ENCODE data around the gene MAN1A2.

Gene MAN1A2

DNA sequence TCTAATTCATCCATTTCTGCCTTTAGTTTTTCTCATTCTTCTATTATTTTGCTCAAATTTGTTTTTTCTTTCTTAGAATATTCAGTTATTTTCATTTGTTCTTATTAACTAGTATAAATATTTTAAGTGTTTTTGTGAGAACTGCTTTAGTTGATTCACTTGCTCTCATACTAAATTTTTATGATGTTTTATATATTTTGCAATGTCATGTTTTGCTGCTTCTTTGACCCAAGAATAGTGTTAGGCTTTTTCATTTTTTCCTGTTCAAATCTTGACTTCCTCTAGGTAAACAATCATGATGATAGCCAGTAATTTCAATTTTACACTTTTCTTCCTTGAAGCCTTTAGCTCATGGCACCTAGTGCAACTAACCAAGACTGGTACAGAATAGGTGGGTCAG is 45.2 kb downstream of the MAN1A2 start:
- no peaks in the 10 kb centered on the region for H3K9me3 ChIP-seq (ENCODE audit: low read depth, low read length)
- DNase-seq (ENCODE audit: low read depth, low spot score): no peak

DNA sequence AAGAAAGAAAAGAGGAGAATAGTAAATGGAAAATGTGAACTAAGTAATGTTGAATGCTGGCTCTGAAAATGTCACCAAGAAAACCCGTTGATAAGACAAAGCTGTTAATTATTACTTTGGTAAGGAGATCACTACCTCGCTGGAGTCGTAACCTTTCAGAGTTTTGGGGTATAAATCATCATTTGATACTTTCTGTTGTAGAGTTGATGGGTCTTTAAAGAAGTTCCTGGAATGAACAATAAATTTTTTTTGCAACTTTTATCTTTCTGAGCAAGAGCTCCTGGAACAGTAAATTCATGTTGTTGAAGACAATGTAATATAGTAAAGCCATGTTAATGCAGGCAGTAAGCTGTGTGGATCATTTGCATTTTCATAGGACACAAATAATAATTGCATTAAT is 46.2 kb downstream of the MAN1A2 start:
- TF ChIP-seq EZH2 (IDR thresholded peaks at IDR 0.05) (no peak), FOXP2 (optimal IDR thresholded peaks at IDR 0.05; ENCODE audit: control extremely low read depth, extremely low read length, insufficient read depth) (no peak), POLR2AphosphoS5 (IDR thresholded peaks at IDR 0.05; ENCODE audit: borderline replicate concordance, low read depth, low read length) (no peak)
- Histone ChIP-seq H3K9me3 (ENCODE audit: low read depth, low read length) (no peaks in the 10 kb centered on the region), H3K27ac (no peak overlapping the region), H3K36me3 (ENCODE audit: insufficient read depth, low read length) (0 out of 2 replicates have a peak, but pooled peaks cover 3% of the 10 kb centered on the region), H3K4me3 (no peak overlapping the region), H3K9ac (ENCODE audit: insufficient read length) (no peak overlapping the region)
- DNase-seq (ENCODE audit: low read depth, low spot score): no peak

More for the DNA sequence above, 45.2 kb downstream of the MAN1A2 start:
- no peak overlapping the region for H3K27ac ChIP-seq
- H3K9ac ChIP-seq (ENCODE audit: insufficient read length): no peak overlapping the region
- TF ChIP-seq EZH2 (IDR thresholded peaks at IDR 0.05) (no peak), FOXP2 (optimal IDR thresholded peaks at IDR 0.05; ENCODE audit: control extremely low read depth, extremely low read length, insufficient read depth) (no peak), POLR2AphosphoS5 (IDR thresholded peaks at IDR 0.05; ENCODE audit: borderline replicate concordance, low read depth, low read length) (no peak)
- H3K4me3 ChIP-seq: no peak overlapping the region
- 0 out of 2 replicates have a peak, but pooled peaks cover 3% of the 10 kb centered on the region for H3K36me3 ChIP-seq (ENCODE audit: insufficient read depth, low read length)

DNA sequence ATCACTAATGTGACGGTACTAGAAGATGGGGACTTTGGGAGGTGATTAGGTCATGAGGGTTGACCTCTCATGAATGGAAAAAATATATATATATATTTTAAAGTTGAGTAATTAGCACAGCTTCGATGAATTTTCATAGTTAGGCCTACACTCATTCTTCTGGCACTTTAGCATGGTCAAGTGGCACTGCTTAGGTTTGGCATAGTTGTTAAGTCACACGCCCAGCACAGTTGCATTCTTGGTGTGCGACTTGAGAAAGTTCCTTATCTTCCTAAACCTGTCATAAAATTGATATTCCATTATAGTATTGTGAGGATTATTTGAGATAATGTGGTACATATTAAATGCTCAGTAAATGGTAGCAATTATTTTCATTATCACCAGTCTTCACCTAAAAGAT is 47.7 kb downstream of the MAN1A2 start:
- no peak overlapping the region for H3K27ac ChIP-seq
- 0 out of 2 replicates have a peak, but pooled peaks cover 3% of the 10 kb centered on the region for H3K36me3 ChIP-seq (ENCODE audit: insufficient read depth, low read length)
- no peak overlapping the region for H3K9ac ChIP-seq (ENCODE audit: insufficient read length)
- no peak overlapping the region for H3K4me3 ChIP-seq
- TF ChIP-seq EZH2 (IDR thresholded peaks at IDR 0.05): no peak
- TF ChIP-seq POLR2AphosphoS5 (IDR thresholded peaks at IDR 0.05; ENCODE audit: borderline replicate concordance, low read depth, low read length): no peak
- TF ChIP-seq FOXP2 (optimal IDR thresholded peaks at IDR 0.05; ENCODE audit: control extremely low read depth, extremely low read length, insufficient read depth): no peak
- no peak for DNase-seq (ENCODE audit: low read depth, low spot score)
- no peaks in the 10 kb centered on the region for H3K9me3 ChIP-seq (ENCODE audit: low read depth, low read length)

DNA sequence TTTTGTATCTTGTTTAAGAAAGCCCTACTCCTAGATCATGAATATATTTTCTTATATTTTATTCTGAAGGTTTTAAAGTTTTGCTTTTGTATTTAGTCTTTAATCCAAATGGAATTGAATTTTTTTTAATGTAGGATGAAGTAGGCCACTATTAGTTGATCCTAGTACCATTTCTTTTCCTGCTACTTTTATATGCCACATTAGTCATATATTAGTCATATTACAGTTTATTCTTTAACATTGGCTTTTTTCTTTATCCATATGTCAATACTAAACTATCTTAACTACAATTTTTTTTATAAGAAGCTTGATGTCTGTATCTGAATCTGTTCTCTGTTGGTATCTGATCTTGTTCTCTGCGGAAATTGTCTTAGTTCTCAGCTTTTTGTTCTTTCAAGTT is 48.8 kb downstream of the MAN1A2 start:
- Histone ChIP-seq H3K9ac (ENCODE audit: insufficient read length) (no peak overlapping the region), H3K4me3 (no peak overlapping the region), H3K36me3 (ENCODE audit: insufficient read depth, low read length) (0 out of 2 replicates have a peak, but pooled peaks cover 3% of the 10 kb centered on the region), H3K27ac (no peak overlapping the region), H3K9me3 (ENCODE audit: low read depth, low read length) (no peaks in the 10 kb centered on the region)
- TF ChIP-seq EZH2 (IDR thresholded peaks at IDR 0.05): no peak
- TF ChIP-seq FOXP2 (optimal IDR thresholded peaks at IDR 0.05; ENCODE audit: control extremely low read depth, extremely low read length, insufficient read depth): no peak
- TF ChIP-seq POLR2AphosphoS5 (IDR thresholded peaks at IDR 0.05; ENCODE audit: borderline replicate concordance, low read depth, low read length): no peak
- no peak for DNase-seq (ENCODE audit: low read depth, low spot score)

DNA sequence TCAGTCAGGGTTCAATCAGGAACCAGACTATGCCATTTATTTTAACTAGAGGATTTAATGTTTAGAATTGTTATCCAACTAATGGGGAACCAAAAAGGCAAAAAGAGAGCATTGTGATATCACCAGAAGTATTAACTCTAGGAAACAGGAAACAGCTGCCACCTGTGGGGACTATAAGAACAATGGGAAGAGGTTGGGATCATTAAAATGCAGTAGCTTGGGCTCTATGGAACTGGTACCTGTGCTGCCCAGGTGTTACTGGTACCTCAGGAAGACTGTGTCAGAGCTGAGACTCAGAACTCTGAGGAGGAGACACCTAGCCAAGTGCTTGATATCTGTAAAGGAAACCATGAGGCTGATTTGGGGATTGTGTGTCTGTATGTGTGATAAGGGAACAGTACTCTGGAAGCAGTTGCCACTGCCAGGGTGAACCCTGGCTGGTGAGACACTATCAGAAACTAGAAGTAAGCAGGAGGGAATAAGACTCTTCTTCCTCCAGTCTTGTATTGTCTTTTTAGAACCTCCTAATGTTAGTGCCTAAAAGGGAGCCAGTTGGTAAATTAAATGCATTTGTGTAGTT is 49.4 kb downstream of the MAN1A2 start:
- Histone ChIP-seq H3K36me3 (ENCODE audit: insufficient read depth, low read length) (0 out of 2 replicates have a peak, but pooled peaks cover under 1% of the 10 kb centered on the region), H3K9ac (ENCODE audit: insufficient read length) (no peak overlapping the region), H3K27ac (no peak overlapping the region), H3K9me3 (ENCODE audit: low read depth, low read length) (no peaks in the 10 kb centered on the region), H3K4me3 (no peak overlapping the region)
- no peak for TF ChIP-seq FOXP2 (optimal IDR thresholded peaks at IDR 0.05; ENCODE audit: control extremely low read depth, extremely low read length, insufficient read depth)
- TF ChIP-seq EZH2 (IDR thresholded peaks at IDR 0.05): no peak
- no peak for TF ChIP-seq POLR2AphosphoS5 (IDR thresholded peaks at IDR 0.05; ENCODE audit: borderline replicate concordance, low read depth, low read length)
- DNase-seq (ENCODE audit: low read depth, low spot score): no peak

DNA sequence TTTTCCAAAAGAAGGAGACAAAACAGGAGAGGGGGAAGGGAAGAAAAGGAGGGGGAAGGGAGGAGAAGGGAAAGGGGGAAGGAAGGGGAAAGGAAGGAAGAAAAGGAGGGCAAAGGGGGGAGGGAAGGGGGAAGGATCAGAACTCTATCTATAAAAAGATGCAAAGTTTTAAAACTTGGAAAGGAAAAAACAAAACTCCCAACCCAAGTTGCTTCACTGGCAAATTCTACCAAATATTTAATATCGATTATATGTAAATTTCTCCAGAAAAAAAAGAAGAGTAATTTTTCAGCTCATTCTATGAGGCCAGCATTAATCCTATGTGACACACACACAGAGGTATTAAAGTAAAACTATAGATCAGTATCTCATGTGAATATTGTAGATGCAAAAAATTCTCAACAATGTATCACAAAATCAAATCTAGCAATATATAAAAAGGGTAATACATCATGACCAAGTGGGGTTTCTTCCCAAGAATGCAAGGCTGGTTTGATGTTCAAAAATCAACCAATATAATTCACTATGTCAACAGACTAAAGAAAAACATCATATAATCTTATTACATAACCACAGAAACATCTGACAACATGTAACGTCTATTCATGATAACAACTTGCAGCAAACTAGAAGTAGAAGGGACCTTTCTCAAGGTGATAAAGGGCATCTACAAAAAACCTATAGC is 57.9 kb downstream of the MAN1A2 start:
- Histone ChIP-seq H3K36me3 (ENCODE audit: insufficient read depth, low read length) (peaks cover 4% of the 10 kb centered on the region; the same call in 1 of the 2 replicates), H3K9me3 (ENCODE audit: low read depth, low read length) (no peaks in the 10 kb centered on the region), H3K9ac (ENCODE audit: insufficient read length) (no peak overlapping the region), H3K27ac (no peak overlapping the region), H3K4me3 (no peak overlapping the region)
- DNase-seq (ENCODE audit: low read depth, low spot score): no peak
- TF ChIP-seq EZH2 (IDR thresholded peaks at IDR 0.05) (no peak), POLR2AphosphoS5 (IDR thresholded peaks at IDR 0.05; ENCODE audit: borderline replicate concordance, low read depth, low read length) (no peak), FOXP2 (optimal IDR thresholded peaks at IDR 0.05; ENCODE audit: control extremely low read depth, extremely low read length, insufficient read depth) (no peak)

DNA sequence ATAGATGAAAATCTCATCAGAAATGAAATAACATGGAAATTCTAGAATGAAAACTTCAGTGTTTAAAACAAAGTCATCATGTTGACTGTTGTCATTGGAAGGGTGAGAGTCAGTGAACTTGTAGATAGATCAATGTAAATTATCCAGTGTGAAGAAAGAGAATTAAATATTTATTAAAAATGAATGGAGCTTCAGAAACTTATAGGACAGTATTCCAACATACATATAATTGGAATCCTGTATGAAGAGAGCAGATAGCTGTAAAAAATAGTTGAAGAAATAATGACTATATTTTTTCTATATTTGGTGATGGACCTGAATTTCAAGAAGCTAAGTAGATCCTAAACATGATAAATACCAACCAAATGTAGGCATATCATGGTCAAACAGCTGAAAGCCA is 60.0 kb downstream of the MAN1A2 start:
- peaks cover 4% of the 10 kb centered on the region; the same call in 1 of the 2 replicates for H3K36me3 ChIP-seq (ENCODE audit: insufficient read depth, low read length)
- H3K4me3 ChIP-seq: no peak overlapping the region
- no peak overlapping the region for H3K27ac ChIP-seq
- no peak for DNase-seq (ENCODE audit: low read depth, low spot score)
- no peak overlapping the region for H3K9ac ChIP-seq (ENCODE audit: insufficient read length)
- TF ChIP-seq POLR2AphosphoS5 (IDR thresholded peaks at IDR 0.05; ENCODE audit: borderline replicate concordance, low read depth, low read length) (no peak), FOXP2 (optimal IDR thresholded peaks at IDR 0.05; ENCODE audit: control extremely low read depth, extremely low read length, insufficient read depth) (no peak), EZH2 (IDR thresholded peaks at IDR 0.05) (no peak)
- no peaks in the 10 kb centered on the region for H3K9me3 ChIP-seq (ENCODE audit: low read depth, low read length)

DNA sequence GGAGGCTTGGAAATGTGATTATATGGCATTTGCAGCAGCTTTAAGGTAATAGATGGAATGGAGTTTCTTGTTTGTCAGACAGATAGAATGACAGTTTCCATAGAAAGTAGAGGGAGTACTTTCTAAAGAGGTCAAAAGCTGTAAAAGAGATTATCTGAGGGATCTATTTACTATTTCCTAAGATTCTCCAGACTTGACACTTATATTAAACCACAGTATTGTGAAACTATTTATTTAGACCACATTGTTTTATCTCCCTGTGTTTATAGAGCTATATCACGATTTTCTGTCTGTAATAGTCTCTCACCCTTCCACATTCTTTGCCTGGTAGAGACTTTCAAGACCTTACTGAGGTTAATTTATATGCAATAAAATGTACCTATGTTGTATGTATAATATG is 66.7 kb downstream of the MAN1A2 start:
- Histone ChIP-seq H3K9ac (ENCODE audit: insufficient read length) (no peak overlapping the region), H3K27ac (no peak overlapping the region), H3K9me3 (ENCODE audit: low read depth, low read length) (no peaks in the 10 kb centered on the region), H3K36me3 (ENCODE audit: insufficient read depth, low read length) (no peaks in the 10 kb centered on the region), H3K4me3 (no peak overlapping the region)
- DNase-seq (ENCODE audit: low read depth, low spot score): no peak
- TF ChIP-seq EZH2 (IDR thresholded peaks at IDR 0.05): no peak
- TF ChIP-seq FOXP2 (optimal IDR thresholded peaks at IDR 0.05; ENCODE audit: control extremely low read depth, extremely low read length, insufficient read depth): no peak
- TF ChIP-seq POLR2AphosphoS5 (IDR thresholded peaks at IDR 0.05; ENCODE audit: borderline replicate concordance, low read depth, low read length): no peak
